GM21825 (cell line): ENCODE data around the gene TIMM23.
"Not testable (repeated sequence)": the region's sequence is repeated elsewhere in the genome, so short reads cannot be mapped to it uniquely, and the experiment has no call there.

ENCODE experiments used
- ATAC-seq: cut with Tn5 transposase; IDR thresholded peaks from one replicate; pipeline ENCODE4 v1.9.1; 2021; ENCODE audit warnings: mild to moderate bottlenecking, moderate library complexity; ENCODE audit not compliant: unreplicated experiment

TIMM23 gene

DNA sequence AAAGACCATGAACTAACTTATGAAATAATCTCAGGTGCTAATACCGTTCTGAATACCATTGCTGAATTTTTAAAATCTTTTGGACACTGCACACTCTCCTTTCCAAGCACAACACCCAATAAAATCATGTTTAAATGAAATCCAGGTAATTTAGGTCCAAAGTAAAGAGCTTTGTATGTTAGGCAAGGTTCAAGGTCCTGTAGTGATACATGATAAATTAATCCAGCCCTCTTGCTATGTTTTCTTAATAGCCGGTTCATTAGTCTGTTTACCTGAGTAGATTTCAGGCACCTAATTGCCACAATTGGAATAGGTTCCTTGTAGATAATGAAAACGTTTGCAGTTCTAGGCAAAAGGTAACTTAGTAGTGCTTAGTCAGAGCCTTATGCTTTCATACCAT, 13.3 kb downstream of the TIMM23 start:
- ATAC-seq = not testable (repeated sequence)

DNA sequence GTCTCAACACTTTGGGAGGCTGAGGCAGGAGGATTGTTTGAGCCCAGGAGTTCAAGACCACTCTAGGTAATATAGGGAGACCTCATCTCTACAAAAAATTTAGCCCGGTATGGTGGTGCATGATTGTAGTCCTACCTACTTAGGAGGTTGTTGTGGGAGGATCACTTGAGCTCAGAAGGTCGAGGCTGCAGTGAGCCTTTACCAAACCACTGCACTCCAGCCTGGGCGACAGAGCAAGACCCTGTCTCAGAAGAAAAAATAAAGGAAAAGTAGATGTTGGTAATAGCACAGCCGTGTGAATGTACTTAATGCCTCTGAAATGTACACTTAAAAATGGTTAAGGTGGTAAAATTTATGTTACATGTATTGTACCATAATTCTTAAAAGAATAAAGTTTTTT, 25.3 kb downstream of the TIMM23 start:
- ATAC-seq = no peak

DNA sequence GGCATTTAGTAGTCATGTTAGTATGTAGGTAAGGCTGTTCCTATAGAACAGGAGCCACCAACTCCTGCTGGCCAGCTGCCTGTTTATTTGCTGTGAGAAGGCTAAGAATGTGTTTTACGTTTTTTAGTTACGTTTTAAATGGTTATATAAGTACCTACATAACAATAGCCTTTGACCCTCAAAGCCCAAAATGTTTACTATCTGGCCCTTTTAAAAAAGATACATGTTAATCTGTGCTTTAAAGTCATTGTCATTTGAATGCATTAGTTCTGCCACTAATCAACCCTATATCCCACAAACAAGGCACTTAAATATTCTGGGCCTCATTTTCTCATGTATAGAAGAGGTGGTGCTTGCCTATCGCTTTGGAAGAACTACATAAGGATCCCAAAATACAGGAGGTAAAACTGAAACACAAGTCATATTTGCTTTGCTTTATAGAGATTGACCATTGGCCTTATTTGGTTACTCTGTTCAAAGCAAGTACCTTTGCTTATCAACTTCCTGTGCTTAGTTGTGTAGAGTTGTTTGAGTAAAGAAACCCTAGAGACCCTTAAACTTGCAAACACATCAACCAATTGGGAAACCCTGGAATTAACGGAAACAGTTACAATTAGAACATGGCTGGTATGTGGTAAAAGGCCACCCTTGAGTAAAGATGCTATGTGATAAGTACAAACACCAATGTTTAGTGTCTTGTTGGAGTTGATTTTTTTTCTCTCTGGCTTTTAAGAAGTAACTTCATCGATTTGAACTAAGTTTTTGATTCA, 25.9 kb downstream of the TIMM23 start:
- no peak for ATAC-seq

- not testable (repeated sequence) for ATAC-seq
These were observed 27.7 kb downstream of the TIMM23 start for GRCh38 chr10:45999955-46000354.

GRCh38 chr10:46000538-46000937, 28.2 kb downstream of the TIMM23 start:
- ATAC-seq = no peak

- no peak for ATAC-seq
These were observed 29.0 kb downstream of the TIMM23 start for GRCh38 chr10:46001187-46001756.

DNA sequence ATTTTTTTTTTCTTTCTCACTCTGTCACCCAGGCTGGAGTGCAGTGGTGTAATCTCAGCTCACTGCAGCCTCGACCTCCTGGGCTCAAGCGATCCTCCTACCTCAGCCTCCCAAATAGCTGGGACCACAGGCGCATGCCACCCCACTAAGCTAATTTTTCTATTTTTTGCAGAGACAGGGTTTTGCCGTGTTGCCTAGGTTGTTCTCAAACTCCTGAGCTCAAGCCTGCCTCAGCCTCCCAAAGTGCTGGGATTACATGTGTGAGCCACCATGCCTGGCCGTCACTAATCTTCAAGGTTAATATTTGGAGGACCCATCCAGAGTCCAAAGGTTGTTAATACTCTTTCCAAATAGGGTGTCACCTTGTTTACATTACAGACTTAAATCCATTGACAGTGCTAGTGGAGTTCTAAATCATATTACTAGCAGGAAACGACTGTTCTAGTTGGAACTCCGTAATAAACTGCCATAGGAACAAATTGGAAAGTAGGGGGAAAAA, 29.9 kb downstream of the TIMM23 start:
- ATAC-seq = not testable (repeated sequence)

DNA sequence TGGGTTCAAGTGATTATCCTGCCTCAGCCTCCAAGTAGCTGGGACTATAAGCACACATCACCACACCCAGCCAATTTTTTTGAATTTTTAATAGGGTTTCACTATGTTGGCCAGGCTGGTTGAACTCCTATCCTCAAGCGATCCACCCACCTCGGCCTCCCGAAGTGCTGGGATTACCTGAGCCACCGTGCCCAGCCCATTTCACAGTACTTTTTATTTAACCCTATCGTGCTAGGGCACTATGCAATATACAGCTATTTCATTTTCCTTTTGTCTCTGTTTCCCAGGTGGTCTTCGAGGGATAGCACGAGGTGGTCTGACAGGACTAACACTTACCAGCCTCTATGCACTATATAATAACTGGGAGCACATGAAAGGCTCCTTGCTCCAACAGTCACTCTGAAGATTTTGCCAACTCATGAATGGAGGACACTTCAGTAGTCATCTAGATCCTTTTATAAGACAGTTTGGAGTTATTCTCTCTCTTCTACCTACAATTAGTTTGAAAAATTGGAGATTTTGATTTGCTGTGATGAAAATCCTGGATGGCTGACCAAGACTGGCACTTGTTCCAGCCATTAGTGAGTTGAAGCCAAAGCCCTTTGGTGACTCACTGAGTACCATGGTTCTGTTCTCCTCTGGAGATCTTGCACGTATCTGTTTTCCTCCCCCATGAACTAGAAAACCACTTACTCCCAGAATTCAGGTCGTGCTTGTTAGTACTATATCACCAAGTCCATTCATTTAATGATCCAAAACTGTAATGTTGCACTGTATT, 30.8 kb downstream of the TIMM23 start:
- no peak for ATAC-seq

GRCh38 chr10:46004963-46005362, 32.7 kb downstream of the TIMM23 start:
- no peak for ATAC-seq

DNA sequence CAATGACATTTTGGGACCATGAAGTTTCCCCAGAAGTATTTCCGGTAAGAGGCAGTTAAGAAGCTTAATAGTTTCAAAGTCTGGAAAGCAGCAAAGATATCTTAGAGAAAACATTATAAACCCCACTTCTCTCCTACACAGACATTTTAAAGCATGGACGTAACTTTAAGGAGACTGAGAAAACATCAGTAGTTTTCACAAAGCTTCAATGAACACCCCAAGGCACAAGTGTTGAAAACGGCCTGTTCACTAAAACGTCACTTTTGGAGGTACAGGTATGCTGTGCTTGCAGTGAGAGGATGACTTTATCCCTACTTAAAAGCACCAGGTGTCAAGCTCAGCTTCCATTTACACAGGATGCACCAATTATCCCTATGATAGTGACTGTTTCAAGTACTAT, 33.1 kb downstream of the TIMM23 start:
- no peak for ATAC-seq

- no peak for ATAC-seq
These were observed 33.9 kb downstream of the TIMM23 start for GRCh38 chr10:46006219-46006618.

DNA sequence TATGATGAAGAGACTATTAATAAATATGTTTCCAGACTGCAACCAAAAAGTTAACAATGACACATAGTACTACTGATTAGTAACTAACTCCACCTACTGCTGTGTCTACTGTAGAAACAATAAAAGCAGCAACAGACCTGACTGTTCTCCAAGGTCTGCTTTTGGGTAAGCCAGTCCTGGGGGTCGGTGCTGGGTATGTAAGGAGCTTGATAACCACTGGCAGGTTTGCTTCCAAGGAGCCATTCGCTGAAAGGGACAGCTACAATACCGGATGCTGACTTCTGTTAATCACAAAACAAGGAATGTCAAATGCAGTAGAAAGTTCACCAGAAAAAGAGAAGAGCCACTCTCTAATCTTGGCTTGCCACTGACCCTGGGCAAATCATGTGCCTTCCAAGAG, 40.5 kb downstream of the TIMM23 start:
- ATAC-seq = no peak

DNA sequence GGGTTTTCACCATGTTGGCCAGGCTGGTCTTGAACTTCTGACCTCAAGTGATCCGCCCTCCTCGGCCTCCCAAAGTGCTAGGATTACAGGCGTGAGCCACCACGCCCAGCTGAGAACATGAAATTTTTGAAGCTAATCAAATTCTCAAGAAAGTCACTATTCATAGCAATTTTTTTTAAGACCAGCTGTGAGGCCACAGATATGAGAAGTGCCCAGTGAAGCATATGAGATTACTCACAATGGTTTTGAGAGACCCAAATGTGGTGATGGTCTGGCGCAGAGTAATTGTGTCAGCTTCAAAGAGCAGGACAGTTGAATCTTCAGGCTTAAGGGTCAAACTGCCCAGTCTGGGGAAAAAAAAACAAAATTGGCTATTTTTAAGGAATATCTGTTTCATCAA, 41.9 kb downstream of the TIMM23 start:
- no peak for ATAC-seq

DNA sequence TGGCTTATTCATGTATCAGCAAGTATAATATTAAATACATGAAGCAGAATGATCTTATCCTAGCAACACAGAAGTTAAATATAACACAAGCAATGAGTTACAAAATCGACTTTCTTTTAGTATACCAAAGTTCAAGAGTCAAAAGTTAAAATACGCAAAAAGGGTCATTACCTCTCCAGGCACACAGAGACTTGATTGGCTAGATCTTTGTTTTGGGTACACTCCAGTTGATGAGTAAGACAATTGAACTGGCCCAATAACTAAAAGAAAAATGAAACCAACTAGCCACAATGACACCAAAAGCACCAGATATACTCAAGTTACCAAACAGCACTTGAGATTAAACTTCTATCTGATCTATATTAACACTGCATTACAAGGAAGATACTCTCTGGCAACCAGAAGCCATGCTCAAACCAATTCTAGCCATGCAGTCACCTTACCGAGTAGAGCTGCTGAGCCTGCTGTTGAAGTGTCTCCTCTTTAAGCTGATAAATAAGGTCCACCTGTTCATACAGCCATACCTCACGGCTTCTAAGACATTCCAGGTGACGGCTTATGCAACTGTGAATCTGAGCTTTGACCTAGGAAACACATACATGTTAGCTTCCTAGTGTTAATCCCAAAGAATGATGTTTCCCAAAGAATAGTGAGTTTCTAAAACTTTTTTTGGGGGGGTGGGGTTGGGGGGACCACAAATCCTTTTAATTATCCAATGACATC, 42.6 kb downstream of the TIMM23 start:
- no peak for ATAC-seq

- no peak for ATAC-seq
These were observed 43.9 kb downstream of the TIMM23 start for GRCh38 chr10:46016190-46016589.

- no peak for ATAC-seq
These were observed 44.5 kb downstream of the TIMM23 start for GRCh38 chr10:46016811-46017210.

- ATAC-seq = no peak
These were observed 45.4 kb downstream of the TIMM23 start for GRCh38 chr10:46017733-46018132.

GRCh38 chr10:46018453-46019176, 46.3 kb downstream of the TIMM23 start:
- no peak for ATAC-seq

GRCh38 chr10:46019177-46019528, 46.9 kb downstream of the TIMM23 start:
- no peak for ATAC-seq

DNA sequence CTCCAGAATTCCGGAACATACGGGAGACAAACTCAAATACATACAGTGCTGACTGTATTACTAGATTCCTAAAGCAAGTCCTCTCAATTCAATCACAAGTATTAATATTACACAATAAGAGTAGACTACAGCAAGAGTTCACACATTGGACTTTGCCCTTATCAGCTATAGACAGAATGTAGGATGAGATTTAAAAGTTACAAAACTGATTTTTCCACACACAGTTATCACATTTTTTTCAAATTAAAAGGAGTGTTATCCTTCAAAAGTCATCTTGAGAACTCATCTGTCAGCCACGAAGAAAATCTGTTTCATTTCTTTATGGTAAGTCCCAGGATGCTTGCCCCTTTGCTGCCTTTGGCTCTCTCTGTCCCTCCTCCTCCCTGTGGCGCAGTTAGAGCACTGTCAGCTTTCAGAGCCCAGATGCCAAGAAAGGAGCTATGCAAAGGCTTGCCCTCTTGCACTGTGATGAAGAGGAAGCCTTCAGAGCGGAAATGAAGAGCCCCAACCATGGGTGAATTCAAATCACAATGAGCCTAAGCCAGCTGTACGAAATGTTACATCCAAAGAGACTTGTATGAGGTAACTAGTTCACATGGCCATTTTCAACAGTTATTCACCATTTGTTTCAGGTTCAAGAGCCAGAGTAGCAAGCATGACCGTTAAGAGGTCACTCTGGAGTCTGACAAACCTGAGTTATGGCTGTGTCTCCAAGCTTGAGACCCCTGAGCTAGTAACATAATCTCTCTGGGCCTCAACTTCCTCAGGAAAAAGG, 47.5 kb downstream of the TIMM23 start:
- ATAC-seq = no peak
